Ishikawa (cell line): ENCODE data around the gene ARHGAP29.

Experiments used
- CEBPB ChIP-seq: IDR thresholded peaks from 2 replicates; pipeline ENCODE4 v1.6.1; 2012
- EGR1 ChIP-seq: IDR thresholded peaks from 2 replicates; pipeline ENCODE4 v1.6.1; 2012
- EP300 ChIP-seq: IDR thresholded peaks from 2 replicates; pipeline ENCODE4 v1.6.1; 2012; ENCODE audit warnings: borderline replicate concordance
- NFIC ChIP-seq: IDR thresholded peaks from 2 replicates; pipeline ENCODE4 v1.6.1; 2012
- RAD21 ChIP-seq: IDR thresholded peaks from 2 replicates; pipeline ENCODE4 v1.6.1; 2012; ENCODE audit warnings: low read depth
- TAF1 ChIP-seq: IDR thresholded peaks from 2 replicates; pipeline ENCODE4 v1.6.1; 2012; ENCODE audit warnings: low read depth, mild to moderate bottlenecking
- YY1 ChIP-seq: IDR thresholded peaks from 2 replicates; pipeline ENCODE4 v1.6.1; 2012; ENCODE audit warnings: low read depth
- ZBTB7A ChIP-seq: IDR thresholded peaks from 2 replicates; pipeline ENCODE4 v1.6.1; 2012; ENCODE audit warnings: low read depth
- TF ChIP-seq, protein P1 (sequence below): IDR thresholded peaks from 2 replicates; pipeline ENCODE4 v1.6.1; 2012
- TF ChIP-seq, protein P2 (sequence below): IDR thresholded peaks from 2 replicates; pipeline ENCODE4 v1.6.1; 2012; ENCODE audit warnings: low read depth, mild to moderate bottlenecking

DNA sequence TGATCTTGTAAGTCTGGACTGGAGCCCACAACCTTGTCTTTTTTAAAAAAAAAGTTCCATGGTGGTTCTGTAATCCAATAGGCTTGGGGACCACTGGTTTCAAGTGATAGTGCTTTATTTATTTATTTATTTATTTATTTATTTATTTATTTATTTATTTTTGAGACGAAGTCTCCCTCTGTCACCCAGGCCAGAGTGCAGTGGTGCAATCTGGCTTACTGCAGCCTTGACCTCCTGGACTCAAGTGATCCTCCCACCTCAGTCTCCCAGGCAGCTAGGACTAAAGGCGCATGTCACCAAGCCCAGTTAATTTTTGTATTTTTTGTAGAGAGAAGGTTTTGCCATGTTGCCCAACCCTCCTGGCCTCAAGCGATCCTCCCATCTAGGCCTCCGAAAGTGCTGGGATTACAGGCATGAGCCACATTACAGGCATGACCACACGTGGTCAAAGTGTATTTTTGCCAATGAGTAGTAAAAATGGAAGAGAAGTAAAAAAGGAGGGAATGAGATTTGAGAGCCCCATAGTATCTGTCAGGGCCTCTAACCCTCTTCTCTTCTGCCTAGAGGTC, 44.8 kb upstream of the ARHGAP29 start:
- TF ChIP-seq ZBTB7A (no peak), NFIC (no peak), EP300 (no peak), RAD21 (no peak), CEBPB (no peak), TAF1 (no peak), YY1 (no peak), EGR1 (no peak)
- TF ChIP-seq, protein P1, sequence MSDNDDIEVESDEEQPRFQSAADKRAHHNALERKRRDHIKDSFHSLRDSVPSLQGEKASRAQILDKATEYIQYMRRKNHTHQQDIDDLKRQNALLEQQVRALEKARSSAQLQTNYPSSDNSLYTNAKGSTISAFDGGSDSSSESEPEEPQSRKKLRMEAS, result no peak
- TF ChIP-seq, protein P2, sequence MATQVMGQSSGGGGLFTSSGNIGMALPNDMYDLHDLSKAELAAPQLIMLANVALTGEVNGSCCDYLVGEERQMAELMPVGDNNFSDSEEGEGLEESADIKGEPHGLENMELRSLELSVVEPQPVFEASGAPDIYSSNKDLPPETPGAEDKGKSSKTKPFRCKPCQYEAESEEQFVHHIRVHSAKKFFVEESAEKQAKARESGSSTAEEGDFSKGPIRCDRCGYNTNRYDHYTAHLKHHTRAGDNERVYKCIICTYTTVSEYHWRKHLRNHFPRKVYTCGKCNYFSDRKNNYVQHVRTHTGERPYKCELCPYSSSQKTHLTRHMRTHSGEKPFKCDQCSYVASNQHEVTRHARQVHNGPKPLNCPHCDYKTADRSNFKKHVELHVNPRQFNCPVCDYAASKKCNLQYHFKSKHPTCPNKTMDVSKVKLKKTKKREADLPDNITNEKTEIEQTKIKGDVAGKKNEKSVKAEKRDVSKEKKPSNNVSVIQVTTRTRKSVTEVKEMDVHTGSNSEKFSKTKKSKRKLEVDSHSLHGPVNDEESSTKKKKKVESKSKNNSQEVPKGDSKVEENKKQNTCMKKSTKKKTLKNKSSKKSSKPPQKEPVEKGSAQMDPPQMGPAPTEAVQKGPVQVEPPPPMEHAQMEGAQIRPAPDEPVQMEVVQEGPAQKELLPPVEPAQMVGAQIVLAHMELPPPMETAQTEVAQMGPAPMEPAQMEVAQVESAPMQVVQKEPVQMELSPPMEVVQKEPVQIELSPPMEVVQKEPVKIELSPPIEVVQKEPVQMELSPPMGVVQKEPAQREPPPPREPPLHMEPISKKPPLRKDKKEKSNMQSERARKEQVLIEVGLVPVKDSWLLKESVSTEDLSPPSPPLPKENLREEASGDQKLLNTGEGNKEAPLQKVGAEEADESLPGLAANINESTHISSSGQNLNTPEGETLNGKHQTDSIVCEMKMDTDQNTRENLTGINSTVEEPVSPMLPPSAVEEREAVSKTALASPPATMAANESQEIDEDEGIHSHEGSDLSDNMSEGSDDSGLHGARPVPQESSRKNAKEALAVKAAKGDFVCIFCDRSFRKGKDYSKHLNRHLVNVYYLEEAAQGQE, result no peak
